Uterus (tissue), 4 donors: ENCODE results near the gene CATSPER3. TPM values are rescaled to one million over a fixed set of nuclear protein-coding genes. Genes with fewer than 3 reads are reported as not detected.

Experiments
- DNase-seq, 2 donors: peaks; one replicate each; pipeline ENCODE4 v3.0.0-alpha.2; 2019 to 2020
- H3K27ac ChIP-seq, 2 donors: fragments of 200-600 bp; sonication (generic); 1 replicate in 1 of 2; 2 replicates in 1 of 2; pipeline ENCODE4 v1.5.1; 2016 to 2018
- H3K27me3 ChIP-seq, 2 donors: fragments of 200-600 bp; sonication (generic); one replicate each; pipeline ENCODE4 v1.5.1; 2018 to 2019; ENCODE audit warnings: control low read depth in 1 of 2
- H3K36me3 ChIP-seq, 2 donors: fragments of 200-600 bp; sonication (generic); one replicate each; pipeline ENCODE4 v1.5.1; 2019; ENCODE audit warnings: control low read depth in 1 of 2
- H3K4me1 ChIP-seq, 2 donors: fragments of 200-600 bp; sonication (generic); one replicate each; pipeline ENCODE4 v1.5.1; 2018 to 2019; ENCODE audit warnings: control low read depth in 1 of 2
- H3K4me3 ChIP-seq, 2 donors: fragments of 200-600 bp; sonication (generic); 1 replicate in 1 of 2; 2 replicates in 1 of 2; pipeline ENCODE4 v1.5.1; 2018 to 2019; ENCODE audit warnings: mild to moderate bottlenecking in 1 of 2
- H3K9me3 ChIP-seq, 2 donors: fragments of 200-600 bp; sonication (generic); one replicate each; pipeline ENCODE4 v1.5.1; 2019; ENCODE audit warnings: control low read depth in 1 of 2
- POLR2A ChIP-seq, 2 donors: fragments of 450-650 bp; IDR thresholded peaks; one replicate each; pipeline ENCODE4 v1.6.1; 2016; ENCODE audit warnings: antibody characterized with exemption in 2 of 2, mild to moderate bottlenecking in 1 of 2, moderate library complexity in 1 of 2
- intact Hi-C: fragments of 100-400 bp; cut with DNase I; formaldehyde crosslinking; loops from one replicate; pipeline ENCODE4 v1.15.1; 2023; ENCODE audit warnings: low total_unique reads
- total RNA-seq, 4 donors: library from RNA; depleted of rRNA in 3 of 4; stranded (reverse); fragments of >200 nt in 3 of 4; gene quantifications; one replicate each; pipeline versions ENCODE4 v1.1.0 to v1.2.4, GENCODE V29; 2014 to 2023
- TF ChIP-seq, protein P1 (sequence below), 4 experiments: fragments of 200-600 bp in 2 of 4; fragments of 450-650 bp in 2 of 4; sonication (generic) in 2 of 4; IDR thresholded peaks; one replicate each; pipeline ENCODE4 v1.5.1; 2016 to 2019; ENCODE audit warnings: antibody characterized with exemption in 4 of 4, mild to moderate bottlenecking in 2 of 4, moderate library complexity in 1 of 4
- donor health status: DM: yes; HTN: yes; CAD: no.

The CATSPER3 gene
- total RNA-seq, 4 donors from 2014 or later, result 0.48 to 2.7 TPM; not detected in 2

DNA sequence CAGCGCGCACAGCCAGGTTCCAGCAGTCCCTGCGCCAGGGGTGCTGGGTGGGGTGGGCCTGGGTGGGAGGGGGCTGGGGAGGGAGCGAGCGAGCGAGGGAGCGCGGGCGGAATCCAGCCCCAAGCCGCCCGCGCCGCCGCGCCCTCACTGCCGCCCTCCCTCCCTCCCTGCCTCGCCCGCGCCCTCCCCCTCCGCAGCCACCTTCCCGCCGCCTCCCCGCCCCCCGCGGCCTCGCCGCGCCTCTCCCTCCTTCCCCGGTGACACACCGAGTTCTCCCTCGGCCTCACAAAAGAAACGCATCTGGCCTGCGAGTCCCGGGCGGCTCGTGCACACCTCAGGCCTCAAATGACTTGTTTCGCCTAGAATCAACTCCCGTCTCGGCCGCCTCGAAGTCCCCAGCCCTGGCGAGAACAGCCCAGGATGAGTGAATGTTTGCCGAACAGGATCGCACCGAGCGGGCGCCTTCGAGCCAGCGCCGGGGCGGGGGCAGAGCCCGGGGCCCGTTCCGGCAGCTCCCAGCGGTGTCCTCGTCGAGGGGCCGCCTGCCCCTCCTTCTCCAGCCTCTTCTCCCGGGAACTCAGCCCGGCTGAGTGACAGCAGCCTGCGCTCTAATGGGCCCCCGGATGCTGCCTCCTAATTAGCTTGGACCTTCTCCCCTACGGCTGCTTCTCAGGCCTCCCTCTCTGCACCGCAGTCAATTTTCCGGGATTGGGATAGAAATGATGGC, 66.7 kb downstream of the CATSPER3 start:
- Histone ChIP-seq H3K9me3 (no peaks in the 10 kb centered on the region), H3K4me1 (peaks cover 0 to 20% of the 10 kb centered on the region in 2 donors), H3K36me3 (no peaks in the 10 kb centered on the region), H3K27me3 (peaks cover 31 to 71% of the 10 kb centered on the region in 2 donors), H3K27ac (no peak overlapping the region), H3K4me3 (peak overlapping the region in 1 of 2 donors; percentile 37)
- intact Hi-C loops, result no loop called here
- no peak for TF ChIP-seq POLR2A (IDR thresholded peaks at IDR 0.05)
- TF ChIP-seq, protein P1, sequence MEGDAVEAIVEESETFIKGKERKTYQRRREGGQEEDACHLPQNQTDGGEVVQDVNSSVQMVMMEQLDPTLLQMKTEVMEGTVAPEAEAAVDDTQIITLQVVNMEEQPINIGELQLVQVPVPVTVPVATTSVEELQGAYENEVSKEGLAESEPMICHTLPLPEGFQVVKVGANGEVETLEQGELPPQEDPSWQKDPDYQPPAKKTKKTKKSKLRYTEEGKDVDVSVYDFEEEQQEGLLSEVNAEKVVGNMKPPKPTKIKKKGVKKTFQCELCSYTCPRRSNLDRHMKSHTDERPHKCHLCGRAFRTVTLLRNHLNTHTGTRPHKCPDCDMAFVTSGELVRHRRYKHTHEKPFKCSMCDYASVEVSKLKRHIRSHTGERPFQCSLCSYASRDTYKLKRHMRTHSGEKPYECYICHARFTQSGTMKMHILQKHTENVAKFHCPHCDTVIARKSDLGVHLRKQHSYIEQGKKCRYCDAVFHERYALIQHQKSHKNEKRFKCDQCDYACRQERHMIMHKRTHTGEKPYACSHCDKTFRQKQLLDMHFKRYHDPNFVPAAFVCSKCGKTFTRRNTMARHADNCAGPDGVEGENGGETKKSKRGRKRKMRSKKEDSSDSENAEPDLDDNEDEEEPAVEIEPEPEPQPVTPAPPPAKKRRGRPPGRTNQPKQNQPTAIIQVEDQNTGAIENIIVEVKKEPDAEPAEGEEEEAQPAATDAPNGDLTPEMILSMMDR (IDR thresholded peaks at IDR 0.05), result no peak
- no peak for DNase-seq

DNA sequence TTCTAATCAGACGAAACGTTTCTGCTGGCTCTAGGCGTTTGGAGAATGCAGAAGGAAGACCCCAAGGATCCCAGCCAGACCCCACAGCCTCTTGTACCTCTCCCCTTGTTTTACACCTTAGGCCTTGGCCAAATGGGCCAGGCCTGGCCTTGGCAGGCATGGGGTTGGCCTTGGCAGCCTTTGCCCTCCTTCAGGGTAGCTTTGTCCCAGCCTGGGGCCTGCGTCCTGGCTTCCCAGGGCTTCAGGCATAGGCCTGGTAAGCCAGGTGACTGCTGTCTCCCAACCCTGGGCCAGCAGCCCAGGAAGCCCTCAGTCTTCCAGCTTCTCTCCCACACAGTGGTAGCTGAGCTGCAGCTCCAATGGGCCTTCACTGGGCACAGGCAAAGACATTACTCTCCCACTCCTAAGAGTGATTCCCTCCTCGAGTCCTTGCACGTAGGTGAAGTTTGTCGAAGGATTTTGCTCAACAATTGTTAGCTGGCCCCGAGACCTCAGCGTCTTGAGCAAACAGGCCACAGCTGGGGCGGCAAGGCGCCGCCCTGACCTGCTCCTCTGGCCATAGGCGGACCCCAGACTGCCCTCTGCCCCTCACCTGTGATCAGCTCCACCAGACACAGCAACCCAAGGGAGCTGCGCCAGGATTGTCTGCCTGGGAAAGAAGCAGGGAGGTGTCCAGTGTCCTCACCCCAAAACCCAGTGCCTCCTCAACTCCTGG, 67.4 kb downstream of the CATSPER3 start:
- H3K27me3 ChIP-seq, result peaks cover 34 to 66% of the 10 kb centered on the region in 2 donors
- H3K36me3 ChIP-seq, result no peaks in the 10 kb centered on the region
- intact Hi-C loops, result no loop called here
- DNase-seq, result no peak
- H3K27ac ChIP-seq, result no peak overlapping the region
- H3K4me1 ChIP-seq, result peaks cover 0 to 28% of the 10 kb centered on the region in 2 donors
- no peaks in the 10 kb centered on the region for H3K9me3 ChIP-seq
- H3K4me3 ChIP-seq, result no peak overlapping the region
- no peak for TF ChIP-seq POLR2A (IDR thresholded peaks at IDR 0.05)
- TF ChIP-seq, protein P1 (IDR thresholded peaks at IDR 0.05), result no peak

DNA sequence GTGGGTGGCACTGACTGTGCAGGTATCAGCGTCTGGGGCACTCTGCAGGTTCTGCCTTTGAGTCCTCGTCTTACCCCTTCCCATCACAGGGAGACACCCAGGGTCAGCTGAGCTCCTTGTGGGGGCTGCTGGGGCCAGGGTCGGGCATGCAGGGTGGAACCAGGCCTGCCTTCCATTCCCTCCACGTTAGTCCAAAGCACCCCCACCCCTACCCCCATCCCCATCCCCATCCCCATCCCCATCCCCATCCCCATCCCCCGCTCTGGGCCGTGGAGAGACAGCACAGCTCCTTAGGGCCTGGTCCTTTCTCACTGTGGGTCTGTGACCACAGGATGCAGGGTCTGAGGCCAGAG, 67.9 kb downstream of the CATSPER3 start:
- Histone ChIP-seq H3K9me3 (no peaks in the 10 kb centered on the region), H3K36me3 (no peaks in the 10 kb centered on the region), H3K27me3 (peaks cover 34 to 66% of the 10 kb centered on the region in 2 donors), H3K27ac (no peak overlapping the region), H3K4me3 (no peak overlapping the region), H3K4me1 (peaks cover 0 to 32% of the 10 kb centered on the region in 2 donors)
- intact Hi-C loops, result no loop called here
- TF ChIP-seq POLR2A (IDR thresholded peaks at IDR 0.05), result no peak
- TF ChIP-seq, protein P1 (IDR thresholded peaks at IDR 0.05), result no peak
- no peak for DNase-seq

DNA sequence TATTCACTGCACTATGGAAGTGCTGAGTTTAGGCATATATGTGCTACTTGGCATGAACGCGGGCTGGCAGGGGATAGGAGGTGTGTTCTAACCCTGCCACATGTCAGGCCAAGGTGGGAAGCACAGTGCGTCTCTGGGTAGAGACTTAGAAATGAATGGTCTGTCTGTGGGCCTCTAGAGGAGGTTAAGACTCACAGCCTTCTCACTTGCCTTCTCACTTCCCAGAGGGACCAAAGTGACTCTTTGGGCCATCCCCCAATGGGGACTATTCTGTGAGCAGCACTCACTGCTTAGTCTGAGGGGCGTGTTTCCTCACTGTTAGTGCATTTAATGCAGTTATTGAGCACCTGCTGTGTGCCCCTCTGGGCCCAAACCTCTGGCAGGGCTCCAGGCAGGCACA, 68.7 kb downstream of the CATSPER3 start:
- Histone ChIP-seq H3K36me3 (no peaks in the 10 kb centered on the region), H3K27ac (no peak overlapping the region), H3K27me3 (peaks cover 28 to 66% of the 10 kb centered on the region in 2 donors), H3K9me3 (no peaks in the 10 kb centered on the region), H3K4me3 (no peak overlapping the region), H3K4me1 (peaks cover 0 to 33% of the 10 kb centered on the region in 2 donors)
- intact Hi-C loops, result no loop called here
- no peak for TF ChIP-seq POLR2A (IDR thresholded peaks at IDR 0.05)
- TF ChIP-seq, protein P1 (IDR thresholded peaks at IDR 0.05), result no peak
- no peak for DNase-seq
